ENCODE measurements around the gene KRT73. TPM values are rescaled to one million over a fixed set of nuclear protein-coding genes. Genes with fewer than 3 reads are reported as not detected.

The KRT73 gene
- total and polyA plus RNA-seq, 2 experiments from 2014 or later, result not detected

GRCh38 chr12:52618866-52619265 is 507 bp upstream of the KRT73 start:
- no peak overlapping the region for H3K4me3 Mint-ChIP-seq
- no peaks in the 10 kb centered on the region for H3K36me3 Mint-ChIP-seq (ENCODE audit: low read depth)
- H3K4me1 ChIP-seq (ENCODE audit: insufficient read depth), result no peaks in the 10 kb centered on the region
- no peaks in the 10 kb centered on the region for H3K4me1 Mint-ChIP-seq
- H3K27ac Mint-ChIP-seq, result no peak overlapping the region
- no peak for DNase-seq (ENCODE audit: low spot score)
- no peaks in the 10 kb centered on the region; the same call in 2 of the 3 replicates for H3K9me3 Mint-ChIP-seq
- H3K27me3 ChIP-seq (ENCODE audit: insufficient read depth), result no peaks in the 10 kb centered on the region
- peaks cover 5% of the 10 kb centered on the region for H3K27me3 Mint-ChIP-seq (ENCODE audit: insufficient read depth, low read depth, poor library complexity)
- no peak for TF ChIP-seq STAT1 (IDR thresholded peaks at IDR 0.05; ENCODE audit: unreplicated experiment)
- no peak for TF ChIP-seq ETS1 (IDR thresholded peaks at IDR 0.05)
- TF ChIP-seq ZNF462 (CRISPR knock-in tag; IDR thresholded peaks at IDR 0.05), result no peak
- TF ChIP-seq EZH2 (IDR thresholded peaks at IDR 0.05; ENCODE audit: low read depth, unreplicated experiment), result no peak
- no peak for TF ChIP-seq REST (IDR thresholded peaks at IDR 0.05; ENCODE audit: unreplicated experiment)
- no peak overlapping the region for H3K4me2 ChIP-seq
- H3K4me3 ChIP-seq, result no peak overlapping the region
- no peak overlapping the region for H3K27ac ChIP-seq (ENCODE audit: low read depth)
- no peaks in the 10 kb centered on the region for H3K9me2 ChIP-seq (ENCODE audit: insufficient read depth)
- no peaks in the 10 kb centered on the region for H4K20me1 ChIP-seq (replicated peaks; ENCODE audit: insufficient read depth)
- no peak overlapping the region for H2AFZ ChIP-seq
- no peaks in the 10 kb centered on the region for H3K79me2 ChIP-seq (replicated peaks; ENCODE audit: insufficient read depth)
- no peak for ATAC-seq
- no peaks in the 10 kb centered on the region for H3F3A ChIP-seq (replicated peaks; ENCODE audit: low read depth)
- H3K36me3 ChIP-seq (ENCODE audit: insufficient read depth), result no peaks in the 10 kb centered on the region

Data from GM23338 (cell line).